Measurements from ENCODE around the gene SPIRE2.
A peak's percentile ranks its signal among the peaks of the same experiment; 100 is the strongest.
"Not testable (repeated sequence)": the region's sequence is repeated elsewhere in the genome, so short reads cannot be mapped to it uniquely, and the experiment has no call there.

Gene SPIRE2

DNA sequence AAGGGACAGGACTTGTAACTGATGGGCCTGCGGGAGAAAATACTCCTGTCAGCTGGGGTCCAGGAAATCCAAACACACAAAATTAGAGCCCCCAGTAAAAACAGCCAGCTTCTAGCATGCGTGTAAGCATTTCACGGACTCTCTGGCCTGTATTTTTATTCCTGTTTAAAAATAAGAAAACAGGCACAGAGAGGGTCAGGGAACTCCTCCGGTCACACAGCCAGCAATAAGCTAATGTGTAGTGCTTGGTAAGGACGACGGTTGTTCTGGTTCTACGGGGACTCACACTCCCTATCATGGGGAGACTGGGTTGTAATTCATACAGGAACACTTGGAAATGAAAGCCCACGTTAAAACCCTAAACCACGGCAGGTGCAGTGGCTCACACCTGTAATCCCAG is 43.6 kb downstream of the SPIRE2 start:
- no peak for DNase-seq

DNA sequence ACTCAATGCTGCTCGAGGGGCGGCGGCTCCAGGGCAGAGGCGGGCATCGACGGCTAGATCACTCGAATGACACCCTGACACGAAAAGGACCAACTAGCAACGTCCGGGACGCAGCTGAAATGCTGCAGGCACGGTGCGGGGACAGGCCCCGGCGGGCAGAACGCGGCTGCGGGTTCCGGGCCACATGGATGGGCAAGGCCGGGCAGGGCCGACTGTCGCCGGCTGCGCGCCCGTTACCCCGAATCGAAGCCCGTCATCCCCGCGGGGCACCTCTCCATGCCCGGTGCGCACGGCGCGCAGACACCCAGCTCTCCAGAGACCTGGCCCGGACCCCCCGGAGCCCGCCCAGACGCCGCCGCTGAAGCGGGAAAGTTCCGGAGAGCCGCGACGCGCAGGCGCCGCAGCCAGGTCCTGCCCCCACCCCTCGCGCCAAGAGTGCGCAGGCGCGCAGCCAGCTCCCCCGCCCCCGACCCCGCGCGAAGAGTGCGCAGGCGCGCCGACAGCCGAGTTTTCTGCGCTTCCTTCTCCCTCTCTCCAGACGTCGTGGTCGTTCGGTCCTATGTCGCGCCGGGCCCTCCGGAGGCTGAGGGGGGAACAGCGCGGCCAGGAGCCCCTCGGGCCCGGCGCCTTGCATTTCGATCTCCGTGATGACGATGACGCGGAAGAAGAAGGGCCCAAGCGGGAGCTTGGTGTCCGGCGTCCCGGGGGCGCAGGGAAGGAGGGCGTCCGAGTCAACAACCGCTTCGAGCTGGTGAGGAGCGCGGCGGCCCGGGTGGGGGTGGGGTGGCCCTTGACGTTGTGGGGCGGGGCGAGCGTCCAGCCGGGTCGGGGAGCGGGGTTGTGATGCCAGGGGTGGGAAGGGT is 45.1 kb downstream of the SPIRE2 start, which contains the start of gene TCF25:
TSS of gene TCF25 (plus strand) at position 484 of the 863 bp plus-strand sequence. CDS start at position 560, 76 bp downstream.
- DNase-seq: peak; percentile 89

DNA sequence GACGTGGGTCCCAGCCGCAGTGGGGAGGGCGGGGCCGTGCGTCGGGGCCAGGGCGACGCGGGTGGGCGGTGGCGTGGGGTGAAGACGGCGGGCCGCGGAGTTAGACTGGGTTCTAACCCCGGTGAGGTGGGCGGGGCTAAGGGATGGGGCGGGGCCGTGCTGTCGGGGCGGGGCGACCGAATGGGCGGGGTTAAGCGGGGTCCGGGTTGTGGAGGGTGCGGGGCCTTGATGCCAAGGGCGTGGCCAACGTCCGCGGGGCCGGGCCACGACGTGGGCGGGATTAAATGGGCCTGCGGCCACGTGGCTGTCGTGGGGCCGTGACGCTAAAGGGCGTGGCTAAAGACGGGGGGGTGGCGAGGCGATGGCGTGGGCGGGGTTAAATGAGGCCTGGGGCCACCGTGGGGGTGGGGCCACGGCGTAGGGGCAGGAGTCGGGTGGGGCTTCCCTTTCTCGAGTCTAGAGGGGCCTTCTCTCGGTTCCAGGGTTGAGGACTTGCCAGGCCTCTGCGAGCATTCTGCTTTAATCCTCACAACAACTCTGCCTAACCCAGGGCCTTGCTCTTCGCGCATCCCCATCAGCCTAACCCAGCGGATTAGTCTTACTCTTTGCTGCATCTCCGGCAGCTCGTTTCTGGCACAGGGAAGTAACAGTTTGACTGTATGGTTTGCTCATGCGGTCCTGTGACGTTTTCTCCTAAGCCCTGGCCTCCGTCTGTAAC is 45.9 kb downstream of the SPIRE2 start:
- peak; percentile 97 for DNase-seq

DNA sequence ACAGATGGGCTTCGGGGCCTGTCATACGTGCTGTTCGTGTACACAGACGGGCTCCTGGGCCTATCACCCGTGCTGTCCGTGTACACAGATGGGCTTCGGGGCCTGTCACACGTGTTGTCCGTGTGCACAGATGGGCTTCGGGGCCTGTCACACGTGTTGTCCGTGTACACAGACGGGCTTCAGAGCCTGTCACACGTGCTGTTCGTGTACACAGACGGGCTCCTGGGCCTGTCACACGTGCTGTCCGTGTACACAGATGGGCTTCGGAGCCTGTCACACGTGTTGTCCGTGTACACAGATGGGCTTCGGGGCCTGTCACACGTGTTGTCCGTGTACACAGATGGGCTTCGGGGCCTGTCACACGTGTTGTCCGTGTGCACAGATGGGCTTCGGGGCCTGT is 50.8 kb downstream of the SPIRE2 start:
- not testable (repeated sequence) for DNase-seq

DNA sequence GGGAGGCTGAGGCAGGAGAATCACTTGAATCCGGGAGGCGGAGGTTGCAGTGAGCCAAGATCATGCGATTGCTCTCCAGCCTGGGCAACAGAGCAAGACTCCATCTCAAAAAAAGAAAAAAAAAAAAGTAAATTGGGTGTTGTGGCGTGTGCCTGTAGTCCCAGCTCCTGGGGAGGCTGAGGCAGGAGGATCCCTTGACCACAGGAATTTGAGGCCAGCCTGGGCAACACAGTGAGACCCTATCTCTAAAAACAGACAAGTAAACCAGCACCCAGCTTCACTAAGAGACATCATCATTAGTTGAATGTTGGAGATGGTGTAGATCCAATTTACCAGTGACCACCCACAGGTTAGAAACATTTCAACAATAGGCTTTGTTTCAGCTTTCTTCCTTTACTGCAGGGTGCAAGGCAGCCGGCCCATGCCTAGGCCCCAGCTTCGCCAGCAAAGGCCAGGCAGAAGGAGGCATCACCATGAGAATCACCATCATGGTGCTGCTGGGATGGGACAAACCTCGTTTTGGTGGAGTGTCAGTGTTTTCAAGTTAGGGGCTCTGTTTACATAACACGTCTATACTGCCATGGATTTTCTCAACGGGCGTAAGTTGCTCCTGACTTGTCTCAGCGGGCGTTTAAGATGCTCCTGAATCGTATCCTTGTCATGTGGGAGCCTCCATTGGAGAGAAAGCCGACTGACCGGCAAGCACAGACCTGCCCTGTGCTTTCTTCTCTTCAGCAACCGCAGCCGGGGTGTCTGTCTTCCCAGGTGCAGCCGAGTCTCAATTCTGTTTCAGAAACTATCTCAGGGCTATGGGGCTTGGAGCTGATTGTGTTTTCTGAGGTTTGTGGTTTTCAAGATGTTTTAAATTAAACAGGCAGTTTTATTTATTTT is 52.4 kb downstream of the SPIRE2 start:
- DNase-seq: no peak

DNA sequence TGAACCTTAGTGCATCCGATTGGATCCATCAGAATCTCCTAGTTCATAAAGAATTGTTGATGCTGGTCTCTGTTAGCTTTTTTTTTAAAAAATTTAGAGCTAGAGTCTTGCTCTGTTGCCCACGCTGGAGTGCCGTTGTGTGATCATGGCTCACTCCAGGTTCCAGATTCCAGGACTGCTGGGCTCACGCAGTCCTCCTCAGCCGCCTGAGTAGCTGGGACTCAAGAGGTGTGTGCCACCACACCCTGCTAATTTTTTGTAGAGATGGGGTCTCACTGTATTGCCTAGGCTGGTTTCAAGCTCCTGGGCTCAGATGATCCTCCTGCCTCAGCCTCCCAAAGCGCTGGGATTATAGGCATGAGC is 53.1 kb downstream of the SPIRE2 start:
- no peak for DNase-seq

DNA sequence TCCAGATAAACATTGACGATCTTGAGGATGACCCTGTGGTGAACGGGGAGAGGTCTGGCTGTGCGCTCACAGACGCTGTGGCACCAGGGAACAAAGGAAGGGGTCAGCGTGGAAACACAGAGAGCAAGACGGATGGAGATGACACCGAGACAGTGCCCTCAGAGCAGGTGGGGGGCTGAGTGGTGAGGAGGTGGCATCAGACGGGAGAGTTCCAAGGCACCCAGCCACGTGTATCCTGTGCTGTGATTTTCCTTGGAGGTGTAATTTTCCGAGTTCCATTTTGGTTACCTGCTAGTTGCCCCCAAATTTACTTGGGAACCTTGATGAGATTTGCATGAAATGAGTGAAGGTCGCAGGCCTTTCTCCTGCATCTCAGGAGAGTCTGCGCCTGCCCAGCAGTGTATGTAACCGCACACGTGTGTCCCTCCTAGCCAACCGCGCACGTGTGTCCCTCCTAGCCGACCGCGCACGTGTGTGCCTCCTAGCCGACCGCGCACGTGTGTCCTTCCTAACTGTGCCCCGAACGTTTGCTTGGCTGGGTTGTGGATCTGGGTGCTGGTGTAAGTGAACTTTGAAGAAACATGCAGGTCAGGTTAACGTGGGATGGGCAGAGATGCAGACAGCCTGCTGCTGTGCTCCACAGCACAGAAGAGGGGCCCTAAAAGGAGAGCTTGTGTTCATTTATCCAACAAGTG is 55.2 kb downstream of the SPIRE2 start:
- DNase-seq: no peak

DNA sequence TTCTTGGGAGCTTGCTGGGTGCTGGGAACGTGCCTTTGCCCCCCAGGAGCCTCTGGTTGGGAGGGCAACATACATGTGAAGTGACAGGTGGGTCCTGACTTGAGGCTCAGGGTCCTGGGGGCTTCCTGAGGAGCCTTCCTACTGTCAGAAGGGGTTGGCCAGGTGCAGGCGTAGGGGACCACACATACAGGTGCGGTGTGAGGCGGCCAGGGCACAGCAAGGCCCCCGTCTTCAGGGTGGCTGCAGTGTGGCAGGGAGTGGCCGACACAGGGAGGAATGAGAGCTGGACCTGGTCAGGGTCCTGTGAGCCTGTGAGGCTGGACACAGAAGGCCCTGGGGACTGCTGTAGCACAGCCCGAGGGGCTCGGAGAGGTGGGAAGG is 55.8 kb downstream of the SPIRE2 start:
- DNase-seq: no peak

DNA sequence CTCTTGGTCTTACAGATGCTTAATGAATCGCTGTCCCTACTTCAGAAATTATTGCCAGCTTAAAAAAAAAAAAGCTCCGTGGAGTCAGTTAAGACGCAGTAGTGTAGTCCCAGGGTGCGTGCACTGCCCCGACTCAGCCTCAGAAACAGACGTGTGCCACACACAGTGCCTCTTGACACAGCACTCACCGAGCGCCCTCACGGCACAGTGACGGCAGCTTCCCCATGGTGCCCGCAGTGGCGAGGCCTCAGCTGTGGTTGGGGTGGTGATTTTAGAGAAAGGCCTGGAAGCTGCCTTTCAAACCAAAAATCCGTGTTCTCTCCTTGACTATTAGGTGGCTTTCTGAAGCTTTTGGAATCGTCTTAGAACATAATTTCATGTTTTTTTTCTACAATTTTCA is 59.0 kb downstream of the SPIRE2 start:
- DNase-seq: no peak

DNA sequence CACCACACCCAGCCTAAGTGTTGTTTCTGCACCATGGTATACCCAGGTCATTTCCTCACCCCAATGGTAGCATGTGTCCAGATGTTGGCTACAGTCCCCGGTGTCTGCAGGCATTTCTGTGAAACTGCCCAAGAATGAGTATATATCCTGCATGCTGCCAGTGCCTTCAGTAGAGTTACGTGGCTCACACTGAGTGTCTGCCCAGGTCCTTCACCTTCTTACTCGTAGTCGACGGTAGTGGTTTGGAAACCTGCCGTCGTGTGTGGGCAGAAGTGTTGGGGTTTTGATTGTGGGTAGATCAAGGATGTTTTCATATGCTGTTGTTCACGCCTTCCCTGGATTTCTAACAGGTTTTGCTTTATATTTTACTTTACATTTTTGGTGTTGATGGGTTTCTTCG is 61.9 kb downstream of the SPIRE2 start:
- peak; percentile 52 for DNase-seq

DNA sequence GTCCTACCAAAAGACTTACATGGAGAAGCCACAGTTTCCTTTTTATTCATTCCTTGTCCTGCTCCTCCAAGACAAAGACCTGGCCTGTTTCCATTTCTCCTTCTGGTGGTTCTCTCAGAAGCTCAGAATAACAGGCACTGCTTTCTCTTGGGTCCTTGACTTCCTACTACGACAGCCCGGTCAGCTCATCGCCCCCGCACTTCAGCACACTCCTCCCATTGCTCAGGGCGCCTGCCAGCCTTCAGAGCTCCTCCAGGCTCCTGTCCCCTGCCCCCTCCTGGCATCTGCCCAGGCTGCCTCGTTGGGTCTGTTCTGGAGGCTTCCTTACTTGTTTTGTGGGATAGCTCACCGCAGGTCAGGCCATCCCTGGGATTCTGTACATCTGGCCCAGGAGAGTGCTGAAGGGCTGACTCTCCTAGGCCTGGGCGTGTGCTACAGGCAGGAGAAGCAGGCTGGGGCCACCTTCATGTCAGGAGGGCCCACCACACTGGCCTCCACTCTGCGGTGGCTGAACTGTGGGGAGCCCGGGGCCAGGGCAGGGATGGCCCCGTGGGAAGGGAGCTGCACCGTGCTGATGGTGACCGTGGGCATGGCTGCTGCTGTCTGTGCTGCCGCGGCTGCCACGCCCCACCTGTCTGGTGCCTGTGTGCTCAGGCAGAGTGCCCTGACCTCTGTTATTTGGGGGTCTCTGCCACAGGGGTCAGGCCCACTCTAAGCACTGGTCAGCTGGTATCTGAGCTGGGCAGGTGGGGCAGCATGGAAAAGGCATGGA is 62.8 kb downstream of the SPIRE2 start:
- no peak for DNase-seq

DNA sequence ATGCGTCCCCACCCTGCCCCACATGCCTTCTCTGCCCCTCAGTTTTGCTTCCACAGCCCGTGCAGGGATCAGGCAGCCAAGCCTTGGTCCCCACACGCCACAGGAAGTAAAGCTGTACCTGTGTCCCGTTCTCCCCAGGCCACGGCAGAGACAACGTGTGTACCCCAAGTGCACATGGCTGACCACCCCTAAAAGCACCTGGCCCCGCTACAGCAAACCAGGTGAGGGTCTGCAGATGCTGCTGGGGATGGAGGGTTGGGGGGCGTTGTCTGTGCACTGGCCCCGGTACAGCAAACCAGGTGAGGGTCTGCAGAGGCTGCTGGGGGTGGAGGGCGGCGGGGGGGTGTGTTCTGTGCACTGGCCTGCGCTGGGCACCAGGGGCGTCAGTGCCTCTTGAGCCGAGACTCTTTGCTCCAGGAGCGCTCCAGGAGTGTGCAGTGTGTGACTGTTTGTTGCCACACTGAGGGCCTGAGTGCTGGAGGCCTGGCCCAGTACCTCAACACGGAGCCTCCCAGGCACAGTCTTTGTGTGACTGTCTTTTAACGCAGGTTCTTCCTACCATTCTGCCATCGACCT is 63.9 kb downstream of the SPIRE2 start:
- DNase-seq: no peak

DNA sequence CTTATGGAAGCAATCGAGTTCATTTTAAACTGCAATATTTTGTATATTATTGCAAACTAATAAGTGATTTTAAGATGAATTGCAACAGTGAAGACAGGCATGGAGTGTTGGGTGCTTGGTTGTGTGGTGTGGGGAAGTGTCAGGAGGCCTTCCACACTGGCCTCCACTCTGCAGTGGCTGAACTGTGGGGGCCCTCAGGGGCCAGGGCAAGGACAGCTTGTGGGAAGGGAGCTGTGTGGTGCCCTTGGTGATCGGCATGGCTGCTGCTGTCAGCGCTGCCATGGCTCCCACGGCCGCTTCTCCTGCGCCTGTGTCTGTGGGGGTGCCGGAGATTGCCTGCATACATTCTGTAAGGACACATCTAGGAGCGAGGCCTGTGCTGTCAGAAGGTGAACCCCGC is 64.4 kb downstream of the SPIRE2 start:
- no peak for DNase-seq

DNA sequence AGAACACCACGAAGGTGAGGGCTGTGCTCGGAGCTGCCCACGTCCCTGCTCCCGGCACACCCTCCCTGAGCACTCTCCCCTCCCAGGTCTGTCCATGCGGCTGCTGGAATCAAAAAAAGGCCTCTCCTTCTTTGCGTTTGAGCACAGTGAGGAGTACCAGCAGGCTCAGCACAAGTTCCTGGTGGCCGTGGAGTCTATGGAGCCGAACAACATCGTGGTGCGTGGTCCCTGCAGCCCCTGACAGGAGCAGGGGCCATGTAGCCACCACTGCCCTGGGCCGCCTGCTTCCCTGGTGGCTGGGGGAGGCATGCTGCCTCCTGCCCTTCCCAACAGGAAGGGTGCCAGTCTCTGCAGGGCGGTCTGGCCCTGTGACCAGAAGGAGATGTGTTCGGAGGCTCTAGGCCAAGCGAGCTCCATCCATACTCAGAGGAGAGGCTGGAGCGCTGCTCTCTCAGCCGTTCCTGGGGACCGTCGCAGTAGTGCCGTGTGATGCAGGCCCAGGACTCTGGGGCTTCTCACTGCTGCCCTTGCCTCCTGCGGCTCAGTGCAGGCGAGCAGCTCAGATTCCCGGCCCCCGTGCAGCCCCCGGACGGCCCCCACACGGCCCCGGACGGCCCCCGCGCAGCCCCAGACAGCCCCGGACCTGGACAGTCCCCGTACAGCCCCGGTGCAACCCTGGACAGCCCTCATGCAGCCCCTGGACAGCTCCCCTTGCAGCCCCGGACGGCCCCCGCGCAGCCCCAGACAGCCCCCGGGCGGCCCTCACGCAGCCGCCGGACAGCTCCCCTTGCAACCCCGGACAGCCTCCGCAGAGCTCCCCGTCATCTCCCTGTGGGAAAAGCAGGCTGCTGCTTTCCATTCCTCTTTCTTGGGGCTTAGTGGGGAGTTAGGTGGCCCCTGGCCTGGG is 65.6 kb downstream of the SPIRE2 start:
- no peak for DNase-seq

DNA sequence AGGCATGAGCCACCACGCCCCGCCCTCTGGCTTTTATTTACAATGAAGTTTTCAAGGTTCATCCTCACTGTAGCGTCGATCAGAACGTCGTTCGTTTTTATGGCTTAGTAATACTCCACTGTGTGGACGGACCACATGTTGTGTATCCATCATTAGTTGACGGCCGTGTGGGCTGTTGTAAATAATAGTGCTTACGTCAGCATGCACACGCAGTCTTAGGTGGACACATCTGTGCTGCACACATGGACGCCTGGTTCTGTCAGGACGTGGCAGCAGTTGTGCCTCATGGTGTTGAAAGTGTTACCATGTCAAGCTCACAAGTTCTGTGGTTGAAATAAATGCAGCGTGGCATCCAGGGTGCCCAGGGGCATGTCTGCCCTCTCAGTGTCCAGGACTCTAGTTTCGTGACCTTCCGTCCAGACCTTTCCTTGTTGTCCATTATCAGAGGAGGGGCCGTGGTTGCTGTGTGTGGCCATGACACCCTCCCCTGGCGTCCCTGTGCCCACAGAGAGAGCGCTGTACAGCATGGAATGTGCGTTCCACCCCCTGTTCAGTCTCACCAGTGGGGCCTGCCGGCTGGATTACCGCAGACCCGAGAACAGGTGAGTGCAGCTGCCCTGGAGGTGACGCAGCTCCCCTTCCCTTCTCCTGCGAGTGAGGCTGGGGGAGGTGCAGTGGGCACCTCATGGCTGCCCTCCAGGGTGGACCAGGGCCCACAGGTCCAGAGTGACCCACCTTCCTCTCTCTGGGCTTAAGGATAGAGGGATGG is 67.4 kb downstream of the SPIRE2 start:
- no peak for DNase-seq

DNA sequence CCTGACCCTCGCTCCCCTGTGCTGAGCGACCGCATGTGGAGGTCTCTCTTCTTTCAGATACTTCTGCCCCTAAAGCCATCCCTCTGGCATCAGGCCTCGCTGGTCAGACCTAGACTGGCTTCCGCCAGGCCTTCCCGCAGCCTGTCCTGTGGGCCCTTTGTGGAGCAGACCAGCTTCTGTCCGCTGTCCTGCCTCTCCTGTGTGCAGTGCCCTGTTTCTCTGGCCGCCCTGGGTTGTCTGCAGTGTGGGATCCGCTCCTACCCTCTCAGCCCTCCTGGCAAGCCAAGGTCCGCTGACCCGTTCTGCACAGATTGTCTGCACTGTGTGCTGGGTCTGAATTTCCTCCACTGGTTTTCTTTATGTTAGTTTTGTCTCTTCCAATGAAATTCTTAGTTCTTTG is 68.9 kb downstream of the SPIRE2 start:
- DNase-seq: no peak

DNA sequence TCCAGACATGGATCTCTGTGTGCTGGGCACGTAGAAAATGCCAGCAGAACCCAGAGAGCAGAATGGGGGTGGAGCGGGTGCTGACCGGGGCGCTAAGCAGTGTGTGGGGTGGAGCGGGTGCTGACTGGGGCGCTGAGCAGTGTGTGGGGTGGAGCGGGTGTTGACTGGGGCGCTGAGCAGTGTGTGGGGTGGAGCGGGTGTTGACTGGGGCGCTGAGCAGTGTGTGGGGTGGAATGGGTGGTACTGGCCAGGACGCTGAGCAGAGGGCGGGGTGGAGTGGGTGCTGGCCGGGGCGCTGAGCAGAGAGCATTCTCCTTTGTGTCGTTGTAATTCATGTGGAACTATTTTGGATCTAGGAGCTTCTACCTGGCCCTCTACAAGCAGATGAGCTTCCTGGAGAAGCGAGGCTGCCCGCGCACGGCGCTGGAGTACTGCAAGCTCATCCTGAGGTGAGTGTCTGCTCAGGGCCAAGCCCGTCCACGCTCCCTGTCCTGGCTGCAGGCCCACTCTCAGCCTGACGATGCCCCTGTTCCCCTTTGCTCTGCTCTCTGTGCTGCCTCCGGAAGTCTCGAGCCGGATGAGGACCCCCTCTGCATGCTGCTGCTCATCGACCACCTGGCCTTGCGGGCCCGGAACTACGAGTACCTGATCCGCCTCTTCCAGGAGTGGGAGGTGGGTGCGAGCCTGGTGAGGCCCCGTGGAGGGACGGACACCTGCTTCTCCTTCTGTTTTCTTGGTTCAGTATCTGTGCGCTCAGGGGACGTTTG is 70.1 kb downstream of the SPIRE2 start:
- DNase-seq: no peak

DNA sequence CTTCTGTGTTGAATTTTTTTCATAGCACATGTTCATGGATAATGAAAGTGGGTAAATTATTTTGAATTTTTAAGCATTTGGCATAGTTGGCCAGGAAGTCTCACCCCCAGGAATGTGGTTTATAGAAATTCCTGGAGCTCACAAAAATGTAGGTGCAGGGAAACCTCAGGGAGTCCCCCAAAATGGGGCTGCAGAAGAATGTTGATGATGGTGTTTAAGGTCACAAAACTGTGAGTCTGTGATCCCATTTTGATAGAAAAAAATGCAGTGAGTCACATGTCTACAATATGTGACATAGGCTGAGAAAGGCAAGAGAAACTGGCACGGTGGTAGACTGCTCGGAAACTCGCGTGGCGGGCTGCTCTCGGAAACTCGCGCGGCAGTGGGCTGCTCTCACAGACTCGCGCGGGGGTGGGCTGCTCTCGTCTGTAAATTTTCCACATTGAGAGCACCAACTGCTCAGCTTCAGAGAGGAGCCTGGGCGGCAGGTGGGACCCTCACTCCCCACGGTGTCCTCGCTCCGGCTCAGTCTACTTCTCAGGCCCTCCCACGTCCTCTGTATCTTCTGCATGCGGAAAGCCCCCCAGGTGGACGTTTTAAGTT is 71.7 kb downstream of the SPIRE2 start:
- no peak for DNase-seq
